Esophagus mucosa (tissue), 1 donor: Measurements from ENCODE around the gene CAT. TPM values are rescaled to one million over a fixed set of nuclear protein-coding genes. Genes with fewer than 3 reads are reported as not detected.

ENCODE experiments used
- ATAC-seq: fragments of 200-7000 bp; cut with Tn5 transposase; one replicate; pipeline ENCODE4 v1.9.1; 2020
- total RNA-seq: library from RNA; stranded (reverse); gene quantifications from one replicate; pipeline ENCODE4 v1.2.4, GENCODE V29; 2023
- donor health status: DM: yes; HTN: yes; CAD: no.

CAT gene
- total RNA-seq, 1 donor from 2014 or later: 19.3 TPM

DNA sequence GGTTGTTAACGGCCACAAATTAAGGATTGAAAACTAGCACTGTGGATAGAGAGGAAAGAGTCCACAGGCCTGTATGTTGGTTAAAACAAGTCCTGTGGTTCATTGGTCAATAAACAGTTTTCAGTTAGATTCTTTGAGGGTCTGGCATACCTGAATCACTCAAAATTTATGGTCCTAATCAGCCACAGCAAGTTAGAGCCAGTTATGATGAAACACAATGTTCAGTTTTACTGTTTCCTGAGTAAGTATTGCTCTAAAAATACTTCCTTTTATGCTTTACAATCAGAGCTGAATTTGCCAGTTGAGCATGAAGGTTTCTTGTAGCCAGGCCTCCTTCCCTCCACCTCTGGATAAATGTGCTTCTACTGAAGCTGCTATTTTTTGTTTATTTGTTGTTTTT is 12.9 kb upstream of the CAT start:
- ATAC-seq: no peak

DNA sequence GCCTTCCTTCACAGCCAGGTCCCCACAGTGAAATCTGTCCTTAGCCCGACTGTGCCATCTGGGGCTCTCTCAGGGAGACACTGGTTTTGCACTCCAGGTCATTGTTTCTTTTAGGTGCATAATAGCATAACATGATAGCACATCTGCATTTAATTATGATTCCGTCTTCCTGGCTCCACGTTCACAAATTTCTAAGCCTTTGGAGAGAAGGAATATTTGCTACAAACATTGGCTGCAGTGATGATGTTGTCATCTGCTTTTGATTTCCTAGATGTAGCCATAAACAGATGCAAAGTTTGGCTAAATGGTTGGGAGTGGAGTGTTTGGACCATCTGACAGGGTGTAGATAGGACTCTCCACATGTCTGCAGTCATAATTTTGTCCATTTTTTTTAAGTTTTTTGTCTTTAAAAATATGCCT is 12.0 kb upstream of the CAT start:
- no peak for ATAC-seq

DNA sequence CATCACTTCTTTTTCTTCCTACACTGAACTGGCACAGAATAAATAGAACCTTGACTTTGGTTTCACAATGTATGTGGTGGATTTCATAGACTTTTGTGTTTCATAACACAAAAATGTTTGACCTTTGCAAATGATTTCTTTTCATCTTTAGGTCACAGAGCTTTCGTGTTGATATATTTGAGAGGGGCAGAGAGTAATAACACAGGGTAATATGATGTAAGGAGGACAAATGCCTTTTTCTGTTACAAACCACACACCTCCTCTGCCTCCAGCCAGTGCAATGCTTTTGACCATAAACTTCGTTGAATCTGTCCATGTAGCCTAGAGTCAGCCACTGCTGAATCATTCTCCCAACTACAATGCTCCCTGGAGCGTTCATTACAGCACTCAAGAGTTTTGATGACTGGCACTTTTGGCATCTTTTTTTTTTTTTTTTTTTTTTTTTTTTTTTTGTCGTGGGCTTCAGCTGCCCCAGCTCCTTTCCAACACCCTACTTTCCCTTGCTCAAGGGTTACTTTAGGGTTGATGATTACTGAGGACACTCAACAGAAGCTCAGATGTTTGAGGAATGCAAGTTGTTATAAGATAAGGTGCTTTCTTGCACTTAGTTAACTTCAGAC is 11.4 kb upstream of the CAT start:
- ATAC-seq: no peak

DNA sequence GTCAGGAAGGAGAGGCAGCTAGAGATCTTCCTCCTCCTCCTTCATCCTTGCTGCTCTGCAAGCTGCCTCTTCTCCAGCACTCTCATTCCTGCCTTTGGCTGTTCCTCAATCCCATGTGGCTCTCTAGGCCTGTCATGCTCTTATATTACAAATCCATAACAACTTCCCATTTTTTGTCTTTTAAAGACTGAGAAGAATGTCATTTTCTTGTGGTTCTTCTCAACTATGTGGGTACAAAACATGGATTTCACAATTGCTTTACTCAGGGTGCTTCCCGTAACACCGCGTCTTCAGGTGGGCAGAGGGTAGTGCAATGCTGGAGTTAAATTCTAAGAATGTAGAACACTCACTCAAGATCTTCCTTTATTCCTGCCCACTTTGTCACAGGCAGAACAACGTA is 6.8 kb upstream of the CAT start:
- no peak for ATAC-seq

DNA sequence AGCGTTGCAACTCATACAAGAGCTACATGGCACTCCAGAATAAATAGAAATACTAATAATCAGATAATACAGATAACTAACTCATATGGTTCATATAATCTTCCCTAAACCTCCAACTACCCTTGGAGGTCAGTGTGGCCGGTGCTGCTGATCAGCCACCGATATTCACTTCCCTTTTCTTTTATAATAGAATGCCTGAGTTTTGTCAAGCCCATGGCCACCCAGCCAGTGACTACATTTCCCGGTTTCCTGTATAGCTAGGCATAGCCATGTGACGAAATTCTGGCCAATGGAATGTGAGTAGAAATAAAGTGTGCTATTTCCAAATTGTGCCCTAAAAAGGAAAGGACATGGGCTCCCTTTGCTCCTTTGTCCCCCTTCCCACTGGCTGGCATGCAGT is 5.9 kb upstream of the CAT start:
- ATAC-seq: no peak

DNA sequence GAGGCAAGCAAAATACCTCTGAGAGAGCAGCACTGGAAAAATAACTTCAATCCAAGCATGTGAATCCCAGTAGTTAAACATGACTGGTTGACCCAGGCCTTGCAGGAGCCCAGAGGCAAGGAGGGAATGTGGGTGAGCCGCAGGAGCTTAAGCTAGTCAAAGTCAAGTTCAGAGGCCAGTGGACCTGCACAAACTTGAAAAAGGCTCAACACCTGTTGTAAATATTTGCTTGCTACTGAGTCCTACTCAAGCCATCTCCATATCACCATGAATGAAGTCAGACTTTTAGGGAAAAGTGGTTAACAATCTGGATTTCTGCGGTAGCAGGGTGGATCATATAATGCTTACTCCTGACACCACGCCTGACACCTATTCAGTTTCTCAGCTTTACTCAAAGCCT is 4.8 kb upstream of the CAT start:
- ATAC-seq: peak; percentile 50

DNA sequence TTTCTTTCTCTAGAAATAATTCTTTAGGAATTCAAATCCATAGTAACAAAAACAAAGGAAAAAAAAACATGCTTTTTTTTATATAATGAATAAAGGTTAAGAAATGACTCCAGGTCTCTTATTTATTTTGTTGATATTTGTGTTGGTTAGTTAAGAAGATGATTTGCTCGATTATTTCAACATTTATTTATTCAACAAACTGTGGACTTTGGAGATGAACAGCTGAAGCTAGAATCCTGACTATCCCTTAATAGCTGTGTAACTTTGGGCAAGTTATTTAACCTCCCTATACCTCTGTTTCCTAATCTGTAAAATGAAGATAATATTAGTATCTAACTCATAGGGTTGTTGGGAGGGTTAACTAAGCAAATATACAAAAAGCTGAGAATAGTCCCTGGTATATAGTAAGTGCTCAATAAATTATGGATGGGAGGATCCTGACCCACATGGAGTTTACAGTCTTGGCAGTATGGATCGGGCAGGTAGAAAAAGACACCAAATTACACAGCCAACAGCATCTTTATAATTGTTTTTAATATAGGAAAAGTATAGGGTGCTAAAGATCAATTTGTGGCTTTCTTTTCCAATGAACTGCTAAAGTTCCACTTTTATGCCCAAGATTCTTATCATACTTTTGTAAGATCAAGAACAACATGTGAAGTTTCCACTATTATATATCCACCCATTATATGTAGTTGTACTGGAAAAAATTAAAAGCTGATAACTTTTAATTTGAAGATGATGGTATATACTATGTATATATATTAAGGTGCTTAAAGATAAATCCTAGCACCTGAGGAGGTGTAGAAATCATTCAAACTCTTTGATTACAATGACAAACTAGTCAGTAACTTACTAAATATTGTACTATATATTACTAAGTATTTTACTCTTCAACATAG is 1.3 kb upstream of the CAT start:
- no peak for ATAC-seq

DNA sequence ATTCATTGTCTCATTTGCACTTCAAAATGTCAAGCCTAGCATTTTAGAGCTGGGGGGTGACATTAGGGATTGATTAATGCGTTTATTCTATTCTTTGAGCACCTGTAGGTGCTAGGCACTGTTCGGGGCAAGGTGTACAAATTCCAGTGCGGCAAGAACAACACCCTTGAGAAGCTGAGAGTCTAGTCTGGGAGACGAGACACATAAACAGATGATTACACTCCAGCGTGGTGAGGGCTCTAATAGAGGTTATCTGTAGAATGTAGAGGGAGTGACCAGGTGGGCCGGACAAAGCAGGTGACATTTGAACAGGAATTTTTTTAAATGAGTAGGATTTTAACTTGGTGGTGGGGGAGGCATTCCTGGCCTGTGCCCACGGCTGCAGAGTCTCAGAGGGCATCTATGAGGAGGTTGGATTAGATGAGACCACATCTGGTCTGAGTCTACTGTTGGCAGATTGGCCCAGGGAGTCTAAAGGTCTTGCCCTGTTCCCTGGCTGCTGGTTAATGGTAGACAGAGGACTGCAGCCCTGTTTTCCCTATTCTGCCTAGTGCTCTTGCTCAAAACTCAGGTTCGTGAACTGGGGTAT is 970 bp downstream of the CAT start:
- no peak for ATAC-seq

DNA sequence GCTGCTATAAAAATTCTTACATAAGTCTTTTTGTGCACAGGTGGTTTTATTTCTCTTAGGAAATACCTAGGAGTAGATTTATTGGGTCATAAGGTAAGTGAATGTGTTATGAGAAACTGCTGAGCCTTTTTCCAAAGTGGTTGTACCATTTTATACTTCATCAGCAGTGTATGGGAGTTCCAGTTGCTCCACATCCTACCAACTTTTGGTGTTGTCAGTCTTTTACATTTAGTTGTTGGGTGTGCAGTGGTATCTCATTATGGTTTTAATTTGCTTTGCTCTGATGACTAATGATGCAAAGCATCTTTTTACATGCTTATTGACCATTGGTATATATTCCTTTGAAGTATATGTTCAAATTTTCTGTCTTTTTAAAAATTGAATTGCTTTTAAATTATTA is 3.1 kb downstream of the CAT start:
- no peak for ATAC-seq

DNA sequence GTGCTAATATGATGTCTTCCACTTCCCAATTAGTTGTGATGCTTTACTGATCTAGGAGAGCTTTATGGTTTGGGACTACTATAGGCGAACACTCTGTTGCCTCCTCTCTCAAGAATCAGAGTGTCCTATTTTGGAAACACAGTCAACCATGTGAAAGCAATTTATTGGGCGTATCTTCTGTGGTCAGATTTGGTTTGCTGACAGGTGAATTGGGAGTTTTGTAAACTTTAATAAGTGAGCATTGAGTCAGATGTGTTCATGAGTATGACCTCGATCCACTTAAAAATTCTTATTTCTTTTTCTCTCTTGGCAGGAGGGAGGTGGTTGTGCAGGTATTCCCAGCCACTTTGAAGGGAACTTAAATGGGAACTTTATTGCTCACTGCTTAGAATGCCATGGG is 4.4 kb downstream of the CAT start:
- no peak for ATAC-seq

DNA sequence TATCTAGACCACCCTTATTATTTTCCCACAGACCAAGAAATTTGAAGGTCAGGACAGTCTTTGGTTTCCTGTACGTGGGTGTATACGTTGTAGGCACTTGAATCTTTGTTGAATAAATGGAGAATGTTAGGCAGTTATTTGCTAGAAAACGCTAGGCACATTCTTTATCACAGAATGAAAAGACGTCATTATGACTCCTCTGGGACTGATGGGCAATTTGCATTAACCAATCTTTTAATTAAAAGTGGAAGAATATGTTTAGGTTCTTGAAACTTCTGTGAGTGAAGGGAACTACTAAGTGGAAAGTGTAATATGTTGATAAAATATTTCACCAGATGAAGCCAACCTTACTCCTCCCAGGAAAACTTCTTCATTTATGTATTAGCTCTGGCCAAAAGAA is 5.7 kb downstream of the CAT start:
- no peak for ATAC-seq

DNA sequence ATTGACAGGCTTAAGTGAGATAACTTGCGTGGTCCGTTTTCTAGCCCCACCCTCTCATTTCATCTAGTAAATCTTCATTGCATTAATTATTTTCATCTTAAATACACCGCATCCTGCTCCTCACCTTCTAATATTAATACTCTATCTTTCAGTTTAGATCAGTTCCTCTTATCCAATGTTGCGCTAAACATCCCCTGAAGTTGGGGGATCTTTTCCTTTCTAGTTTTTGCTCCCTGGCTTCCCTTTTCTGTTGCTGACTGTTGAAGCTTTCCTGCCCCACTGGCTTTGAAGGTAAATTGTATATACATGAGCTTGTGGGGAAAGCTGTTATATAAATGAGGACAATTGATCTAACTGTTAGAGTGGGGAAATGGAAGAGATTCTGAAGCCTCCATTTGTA is 7.2 kb downstream of the CAT start:
- ATAC-seq: no peak

DNA sequence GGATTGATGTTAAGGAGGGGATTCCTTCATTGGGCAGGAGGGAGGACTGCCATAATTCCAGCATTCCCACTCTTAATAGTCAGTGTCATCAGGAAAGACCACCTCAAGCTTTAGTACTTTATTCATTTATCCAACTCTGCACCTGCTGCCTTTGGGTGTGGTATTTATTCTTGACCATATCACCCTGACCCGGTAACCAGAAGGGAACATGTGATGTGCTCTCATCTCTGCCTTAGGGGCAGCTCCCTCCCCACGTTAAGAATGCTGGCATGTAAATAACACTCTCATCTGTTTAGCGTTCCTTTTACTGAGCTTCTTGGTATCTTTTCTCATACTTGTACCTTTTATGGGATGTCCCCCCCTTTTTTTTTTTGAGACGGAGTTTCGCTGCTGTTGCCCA is 7.7 kb downstream of the CAT start:
- no peak for ATAC-seq

DNA sequence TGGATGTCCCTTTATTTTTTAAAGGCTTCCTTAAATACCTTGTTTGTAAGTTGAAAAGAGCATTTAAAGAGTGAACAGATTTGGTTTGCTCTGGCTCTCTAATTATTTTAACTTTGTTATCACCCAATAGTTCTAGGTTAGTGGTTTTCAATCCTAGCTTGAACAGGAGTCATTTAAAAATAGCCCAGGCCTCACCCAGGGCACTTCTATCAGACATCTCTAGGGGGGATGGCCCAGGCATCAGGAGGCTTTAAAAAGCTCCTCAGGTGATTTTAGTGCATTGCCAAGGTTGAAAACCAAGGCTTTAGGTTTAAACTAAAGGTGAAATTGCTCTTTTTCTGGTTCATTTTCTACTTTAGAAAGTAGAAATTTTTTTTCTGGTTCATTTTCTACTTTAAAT is 8.3 kb downstream of the CAT start:
- no peak for ATAC-seq

DNA sequence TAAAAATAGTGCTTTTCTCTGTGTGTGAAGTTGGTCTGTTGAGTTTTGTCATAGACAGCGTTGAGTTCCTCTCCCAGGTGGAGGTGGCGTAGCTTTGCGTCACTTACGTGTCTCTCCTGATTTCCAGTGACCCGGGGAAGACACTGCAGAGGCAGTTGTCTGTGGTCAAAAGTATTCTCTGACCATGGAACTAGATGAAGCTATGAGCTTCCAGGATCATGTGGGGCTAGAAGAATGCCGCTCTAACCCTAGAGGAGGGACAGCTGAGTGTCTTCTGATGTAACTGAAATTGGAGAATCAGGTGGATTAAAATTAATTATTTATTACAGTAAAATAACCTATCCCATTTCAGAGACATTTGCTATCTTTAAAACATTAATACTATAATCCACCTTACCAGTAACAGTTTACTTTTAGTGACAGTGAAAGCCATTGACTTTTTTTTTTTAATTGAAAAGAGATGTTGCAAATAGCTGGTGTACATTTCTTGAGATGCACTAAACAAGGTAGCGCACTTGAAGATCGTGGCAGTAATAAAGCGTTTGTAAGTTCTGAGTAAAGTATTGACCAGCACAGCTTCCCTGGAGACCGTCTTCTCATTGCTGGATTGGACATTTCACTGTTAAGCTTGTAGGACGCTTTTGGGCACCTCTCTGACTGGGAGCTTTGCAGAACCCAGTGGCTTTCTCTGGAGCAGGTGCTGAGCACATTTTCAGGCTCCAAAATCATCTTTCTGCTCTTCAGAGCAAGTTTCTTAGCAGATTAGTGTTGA is 9.7 kb downstream of the CAT start:
- ATAC-seq: no peak

DNA sequence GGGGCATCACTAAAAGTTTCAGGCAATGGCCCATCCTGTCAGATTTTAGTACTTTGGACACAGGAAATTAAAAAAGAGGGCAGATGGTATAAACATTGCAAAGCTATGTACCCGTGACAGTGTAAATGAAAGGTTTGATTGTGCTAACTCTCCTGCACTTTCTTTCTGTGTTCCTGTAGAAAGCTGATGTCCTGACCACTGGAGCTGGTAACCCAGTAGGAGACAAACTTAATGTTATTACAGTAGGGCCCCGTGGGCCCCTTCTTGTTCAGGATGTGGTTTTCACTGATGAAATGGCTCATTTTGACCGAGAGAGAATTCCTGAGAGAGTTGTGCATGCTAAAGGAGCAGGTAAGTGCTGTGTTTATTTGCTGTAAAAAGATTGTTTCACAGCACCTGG is 10.3 kb downstream of the CAT start:
- no peak for ATAC-seq

DNA sequence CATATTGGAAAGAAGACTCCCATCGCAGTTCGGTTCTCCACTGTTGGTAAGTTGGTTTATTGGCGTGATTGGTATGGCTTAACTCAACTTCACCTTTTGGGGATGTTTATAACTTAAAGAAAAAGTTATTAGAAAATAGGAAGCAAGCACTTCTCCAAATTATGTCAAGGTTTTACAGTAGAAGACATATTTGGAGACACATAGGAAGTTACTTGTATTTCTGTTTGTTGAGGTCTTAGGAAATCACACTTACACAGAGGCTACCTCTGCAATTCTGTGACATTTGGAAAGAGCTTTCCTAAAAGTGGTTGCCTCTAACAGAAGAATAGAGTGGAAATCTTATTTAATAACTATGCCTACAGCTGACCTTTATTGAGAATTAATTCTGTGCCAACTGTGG is 12.3 kb downstream of the CAT start:
- ATAC-seq: no peak

DNA sequence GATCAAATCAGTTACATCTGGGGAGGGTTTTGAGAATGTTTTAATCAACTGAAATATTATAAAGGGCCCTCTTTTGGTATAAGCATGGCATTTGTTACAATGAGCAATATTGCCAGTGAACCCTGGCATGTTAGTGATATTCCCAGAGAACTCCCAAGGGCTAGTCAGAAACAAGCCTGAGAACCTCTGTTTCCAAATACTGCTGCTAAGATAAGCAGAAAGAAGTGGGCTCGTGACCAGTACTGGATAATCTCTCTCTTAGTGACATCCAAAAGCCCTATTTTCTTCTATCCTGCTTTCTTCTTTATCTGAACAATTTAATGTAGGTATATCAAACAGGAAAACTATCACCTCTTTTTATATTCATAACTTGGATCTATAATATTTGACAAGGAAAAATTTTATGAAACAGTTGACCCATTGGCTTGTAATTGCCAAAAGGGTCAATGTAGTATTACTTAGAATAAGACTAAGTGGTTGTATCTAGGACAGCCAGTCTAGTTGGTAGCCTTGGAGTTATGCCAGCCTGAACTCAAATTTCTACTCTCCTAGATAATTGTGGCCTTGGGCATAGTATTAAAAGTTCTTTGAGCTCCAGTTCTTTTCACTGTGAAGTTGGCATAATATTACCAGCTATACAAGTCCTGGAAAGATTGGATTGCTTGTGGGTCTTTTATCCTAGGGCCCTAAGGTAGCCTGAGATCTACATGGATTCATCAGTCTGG is 15.7 kb downstream of the CAT start:
- no peak for ATAC-seq

DNA sequence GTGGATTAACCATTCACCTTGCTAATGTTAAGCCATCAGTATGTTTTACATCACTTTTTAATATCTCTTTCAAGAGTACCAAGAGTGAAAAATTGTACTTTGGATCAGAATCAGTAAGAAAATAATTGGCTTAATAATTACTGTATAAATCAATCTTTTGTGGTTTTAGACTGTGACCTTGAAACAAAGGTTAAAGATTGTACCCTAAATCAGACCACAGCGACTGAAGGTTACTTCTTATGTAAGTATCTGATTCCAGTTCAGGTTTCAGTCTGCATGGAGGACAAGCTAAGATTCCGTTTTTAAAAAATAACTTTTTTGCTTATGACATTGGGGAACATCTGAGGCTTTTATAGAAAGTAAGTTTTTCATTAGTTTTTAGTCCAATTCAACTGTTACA is 18.9 kb downstream of the CAT start:
- no peak for ATAC-seq

DNA sequence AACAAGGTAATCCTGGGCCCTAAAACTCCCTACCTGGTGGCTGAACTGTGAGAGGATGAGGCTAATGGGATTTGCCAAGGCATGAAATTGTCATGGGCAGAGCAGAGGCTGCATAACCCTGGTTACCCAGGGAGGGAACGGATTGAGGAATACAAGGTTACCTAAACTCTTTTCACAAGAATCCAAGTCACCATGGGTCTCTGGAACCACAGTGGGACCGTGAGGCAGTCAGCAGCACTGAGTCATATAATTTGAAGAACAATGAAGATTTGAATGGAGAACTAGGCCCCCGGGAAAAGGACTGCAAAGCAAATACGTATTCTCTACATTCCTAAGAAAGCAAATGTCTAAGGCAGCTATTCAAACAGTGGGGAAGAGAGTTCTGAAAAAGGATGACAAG is 19.8 kb downstream of the CAT start:
- ATAC-seq: no peak

DNA sequence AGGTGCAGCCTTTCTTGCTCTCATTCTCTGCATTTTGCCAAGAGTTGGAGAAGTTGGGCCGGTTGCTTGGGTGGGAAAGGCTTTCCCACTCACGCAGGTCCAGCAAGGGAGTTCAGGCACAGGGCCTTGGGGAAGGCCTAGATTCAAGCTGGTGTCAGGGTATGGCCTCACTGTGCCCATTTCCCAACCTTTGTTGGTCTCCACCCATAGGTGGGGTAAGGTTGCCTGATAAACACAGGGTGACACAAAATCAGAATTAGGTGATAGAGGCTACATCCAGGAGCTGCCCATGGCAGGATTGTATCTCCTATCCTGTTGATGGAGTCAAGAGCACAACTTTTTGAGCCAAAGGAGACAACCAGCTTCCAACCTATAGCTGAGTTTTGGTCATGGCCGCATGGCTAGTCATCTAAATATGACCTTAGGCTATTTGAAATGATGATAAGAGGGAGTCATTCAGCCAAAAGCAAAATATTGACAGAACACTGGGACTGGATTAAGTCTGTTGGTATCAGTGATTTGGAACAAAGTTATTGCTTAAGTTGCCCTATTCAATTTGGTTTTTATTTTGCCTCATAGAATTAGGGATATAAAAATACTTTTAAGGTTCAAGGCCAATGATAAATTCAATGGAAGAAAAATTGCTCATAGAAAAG is 20.9 kb downstream of the CAT start:
- ATAC-seq: no peak

DNA sequence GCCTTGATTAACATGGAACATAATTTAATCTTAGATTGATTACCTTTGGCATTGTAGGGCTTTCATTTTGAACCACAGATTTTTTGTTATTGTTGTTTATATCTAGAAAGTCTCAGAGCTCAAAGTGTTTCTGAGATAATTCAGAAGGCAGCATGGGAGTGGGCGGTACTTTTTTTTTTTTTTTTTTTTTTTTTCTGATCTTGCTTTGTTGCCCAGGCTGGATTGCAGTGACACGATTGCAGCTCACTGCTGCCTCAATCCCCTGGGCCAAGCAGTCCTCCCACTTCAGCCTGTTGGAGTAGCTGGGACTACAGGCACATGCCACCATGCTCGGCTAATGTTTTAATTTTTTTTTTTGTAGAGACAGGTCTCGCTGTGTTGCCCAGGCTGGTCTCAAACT is 21.5 kb downstream of the CAT start:
- ATAC-seq: no peak
